Effector CD4-positive, alpha-beta T cell (primary cell): ENCODE data around the gene PLEKHH1.
"Not testable (repeated sequence)": the region's sequence is repeated elsewhere in the genome, so short reads cannot be mapped to it uniquely, and the experiment has no call there.

Source experiments
- DNase-seq: peaks from one replicate; pipeline ENCODE4 v3.0.0-alpha.2; 2020

The PLEKHH1 gene

DNA sequence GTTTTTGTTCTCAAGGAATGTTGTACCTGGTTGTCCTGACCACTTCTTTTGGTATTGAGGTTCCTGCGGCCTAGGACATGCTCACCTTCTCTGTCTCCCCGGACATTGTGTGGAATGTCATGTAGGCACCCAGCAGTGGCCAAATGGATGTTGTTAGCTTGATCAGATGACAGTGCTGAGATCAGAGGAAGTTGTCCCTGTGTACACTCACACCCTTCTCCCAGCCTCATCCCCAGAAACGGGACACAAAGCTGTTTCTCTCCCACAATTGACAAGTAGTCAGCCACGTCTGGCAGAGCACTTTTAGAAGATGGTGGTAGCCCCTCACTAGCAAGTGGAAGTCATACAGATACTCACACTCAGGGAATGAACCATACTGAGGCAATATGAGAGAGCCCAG lies 3.0 kb downstream of the PLEKHH1 start:
- DNase-seq: no peak

DNA sequence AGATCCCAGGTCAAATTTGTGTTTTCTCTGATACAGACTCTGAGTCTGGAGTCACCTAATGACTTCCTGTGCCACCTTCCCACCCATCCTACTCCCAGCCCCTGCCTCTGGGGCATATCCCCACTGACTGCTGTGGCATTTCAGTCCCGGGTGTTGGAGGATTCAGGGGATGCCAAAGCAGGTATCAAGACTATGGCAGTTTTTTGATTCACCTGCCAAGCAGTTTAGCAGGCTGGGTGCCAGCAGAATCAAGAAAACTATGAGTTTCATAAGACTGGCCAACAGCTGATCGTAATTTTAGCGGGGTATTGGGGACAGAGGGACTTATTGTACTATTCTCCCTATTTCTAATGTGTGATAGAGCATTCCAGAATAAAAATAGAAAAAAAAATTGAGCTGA lies 4.6 kb downstream of the PLEKHH1 start:
- no peak for DNase-seq

DNA sequence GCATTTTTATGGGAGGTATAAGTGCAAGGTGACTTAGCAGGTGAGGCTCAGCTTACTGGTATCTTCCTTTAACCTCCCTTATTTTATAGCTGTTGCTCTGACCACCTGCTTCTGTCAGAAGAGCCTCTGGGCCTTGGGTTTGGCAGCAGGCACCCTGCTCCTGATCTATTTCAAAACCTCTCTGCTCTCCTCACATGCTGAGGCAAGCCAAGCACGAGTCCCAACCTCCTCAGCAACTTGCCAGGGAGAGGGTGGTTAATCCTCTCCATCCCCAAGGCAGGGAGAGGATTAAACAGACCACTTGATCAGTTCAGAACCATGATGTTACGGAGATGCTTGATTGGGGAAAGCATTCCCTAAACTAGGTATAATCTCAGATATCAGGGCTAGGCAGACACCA lies 5.4 kb downstream of the PLEKHH1 start:
- DNase-seq: no peak

DNA sequence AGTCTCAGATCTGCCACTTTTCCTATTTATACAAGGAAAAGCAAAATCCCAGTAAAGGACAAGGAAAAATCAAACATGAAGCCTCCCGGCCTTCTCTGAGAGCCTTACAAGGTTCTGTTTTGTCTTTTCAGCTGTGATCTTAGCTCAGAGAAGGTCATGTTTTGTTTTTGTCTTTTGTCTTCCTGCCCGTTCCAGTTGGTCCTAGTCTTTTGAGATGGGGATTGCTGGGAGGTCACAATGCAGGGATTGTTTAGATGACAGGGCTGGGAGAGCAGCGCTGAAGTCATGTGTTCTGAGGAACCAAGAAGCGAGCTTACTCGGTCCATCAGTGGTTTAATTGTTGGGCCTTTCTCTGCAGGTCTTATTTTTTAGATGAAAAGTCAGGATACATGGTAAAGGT lies 6.0 kb downstream of the PLEKHH1 start:
- no peak for DNase-seq

DNA sequence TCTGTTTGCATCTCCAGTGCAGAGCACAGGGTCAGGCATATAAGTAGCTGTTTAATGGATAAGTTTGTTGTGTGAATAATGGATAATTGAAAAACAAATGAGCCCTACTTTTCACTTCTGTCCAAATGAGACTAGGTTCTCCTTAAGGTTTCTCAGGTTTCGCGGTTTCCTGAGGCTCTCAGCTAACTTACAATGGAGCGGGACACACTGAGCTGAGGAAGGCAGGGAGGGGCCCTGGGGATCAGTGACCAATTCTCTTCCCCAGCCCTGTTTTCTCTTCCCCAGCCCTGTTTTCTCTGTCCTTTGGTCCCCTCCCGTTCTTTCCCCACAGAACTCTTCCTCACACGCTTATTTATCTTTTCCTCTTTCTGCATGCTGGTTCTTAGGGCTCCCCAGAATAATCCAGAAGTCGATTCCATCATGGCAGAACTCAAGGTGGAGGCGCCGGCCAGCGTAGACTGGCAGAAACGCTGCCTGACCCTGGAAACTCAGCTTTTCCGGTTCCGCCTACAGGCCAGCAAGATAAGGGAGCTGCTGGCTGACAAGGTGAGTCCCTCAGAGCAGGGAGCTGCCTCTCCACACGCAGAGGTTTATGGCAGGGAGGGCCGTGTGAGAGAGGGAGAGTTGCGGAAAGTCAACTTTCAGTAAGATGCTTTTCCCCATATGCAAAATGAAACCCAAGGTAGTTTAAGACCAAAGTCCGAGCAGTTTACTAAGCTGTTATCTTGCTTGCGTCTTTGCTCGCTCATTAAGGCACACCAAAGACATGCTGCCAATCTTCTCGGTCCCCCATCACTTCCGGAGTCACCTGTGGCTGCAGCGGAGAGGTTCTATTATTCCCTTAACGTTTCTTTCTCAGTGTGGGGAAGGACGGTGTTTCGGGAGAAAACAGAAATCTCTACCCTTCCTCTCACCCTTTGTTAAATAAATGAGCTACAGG lies 8.6 kb downstream of the PLEKHH1 start:
- no peak for DNase-seq

DNA sequence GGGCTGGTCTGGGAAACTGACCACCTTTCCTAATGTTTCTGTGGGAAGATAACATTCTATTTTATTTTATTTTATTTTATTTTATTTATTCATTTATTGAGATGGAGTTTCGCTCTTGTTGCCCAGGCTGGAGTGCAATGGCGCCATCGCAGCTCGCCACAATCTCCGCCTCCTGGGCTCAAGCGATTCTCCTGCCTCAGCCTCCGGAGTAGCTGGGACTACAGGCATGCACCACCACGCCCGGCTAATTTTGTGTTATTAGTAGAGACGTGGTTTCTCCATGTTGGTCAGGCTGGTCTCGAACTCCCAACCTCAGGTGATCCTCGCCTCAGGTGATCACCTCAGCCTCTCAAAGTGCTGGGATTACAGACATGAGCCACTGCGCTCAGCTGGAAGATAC lies 9.5 kb downstream of the PLEKHH1 start:
- DNase-seq: not testable (repeated sequence)

DNA sequence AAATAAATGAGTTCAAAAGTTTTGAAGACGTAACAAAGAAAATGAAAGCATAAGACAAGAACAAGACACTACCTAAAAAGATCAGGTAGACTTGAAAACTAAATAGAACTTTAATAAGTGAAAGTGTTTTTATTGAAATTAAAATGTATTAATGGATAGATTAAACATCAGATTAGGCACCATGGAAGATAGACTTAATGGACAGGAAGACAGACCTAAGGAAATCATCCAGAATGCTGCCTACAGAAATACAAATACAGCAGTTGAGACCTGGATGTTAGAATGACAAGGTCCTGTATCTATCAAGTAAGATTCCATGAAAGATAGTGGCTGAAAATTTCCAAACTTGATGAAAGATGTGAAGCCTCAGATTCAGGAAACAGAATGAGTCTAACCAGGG lies 11.5 kb downstream of the PLEKHH1 start:
- DNase-seq: no peak

DNA sequence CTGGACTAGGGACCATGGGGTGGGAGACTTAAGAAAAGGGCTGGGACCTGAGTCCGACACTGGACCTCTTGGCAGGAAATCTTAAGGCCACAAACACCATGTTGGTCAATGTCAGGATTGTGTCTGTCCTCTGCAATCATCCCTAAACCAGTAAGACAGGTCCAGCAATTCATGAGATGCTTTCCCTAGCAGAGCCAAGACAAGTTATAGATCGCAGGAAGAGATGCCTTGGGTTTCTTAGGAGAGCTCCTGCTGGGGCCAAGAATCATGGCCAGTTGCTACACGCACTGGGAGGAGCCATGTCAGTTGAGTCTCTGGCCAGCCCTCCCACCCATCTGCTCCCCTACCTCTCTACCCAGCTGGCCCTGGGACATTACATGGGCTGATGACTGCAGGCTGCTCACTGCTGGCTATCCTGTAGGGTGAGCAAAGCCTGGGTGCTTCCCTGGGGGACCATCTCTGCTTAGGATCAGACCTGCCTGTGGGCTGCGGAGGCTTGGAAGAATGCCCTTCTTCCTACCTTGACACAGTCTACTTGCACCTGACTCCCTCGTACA lies 14.2 kb downstream of the PLEKHH1 start:
- no peak for DNase-seq

DNA sequence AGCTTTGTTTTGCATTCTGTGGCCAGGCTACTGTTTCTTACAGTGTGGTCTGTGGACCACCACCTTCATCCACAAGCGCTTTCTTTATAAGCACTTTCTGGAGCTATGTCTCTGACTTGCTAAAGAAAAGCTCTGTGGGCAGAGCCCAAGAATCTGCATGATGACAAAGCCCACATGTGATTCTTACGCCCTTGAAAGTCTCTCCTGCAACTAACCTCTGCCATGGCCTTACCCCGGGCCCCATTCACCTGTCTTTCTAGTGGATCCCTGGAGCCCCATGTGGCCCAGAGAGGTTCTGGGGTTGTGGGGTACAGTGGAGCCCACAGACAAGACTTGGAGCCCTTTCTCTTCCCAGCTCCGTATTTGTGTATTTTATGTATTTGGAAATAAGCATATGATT lies 16.6 kb downstream of the PLEKHH1 start:
- no peak for DNase-seq

DNA sequence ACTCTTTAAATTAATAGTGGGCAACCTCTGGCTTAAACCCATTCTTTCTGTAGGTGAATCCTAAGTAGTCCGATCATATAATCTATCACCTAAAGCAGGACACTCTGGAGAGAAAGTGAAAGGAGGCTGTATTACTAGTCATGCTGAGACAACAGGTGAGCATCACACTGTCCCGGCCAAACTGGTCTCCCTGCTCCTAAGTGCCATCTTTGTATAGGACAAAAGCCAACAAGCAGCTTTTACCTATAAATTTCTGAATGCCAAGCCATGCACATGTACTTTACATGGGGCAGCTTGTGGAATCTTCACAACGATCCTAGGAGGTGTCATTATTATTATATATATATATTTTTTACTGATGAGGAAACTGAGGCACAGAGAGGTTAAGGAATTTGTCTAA lies 18.0 kb downstream of the PLEKHH1 start:
- DNase-seq: no peak

DNA sequence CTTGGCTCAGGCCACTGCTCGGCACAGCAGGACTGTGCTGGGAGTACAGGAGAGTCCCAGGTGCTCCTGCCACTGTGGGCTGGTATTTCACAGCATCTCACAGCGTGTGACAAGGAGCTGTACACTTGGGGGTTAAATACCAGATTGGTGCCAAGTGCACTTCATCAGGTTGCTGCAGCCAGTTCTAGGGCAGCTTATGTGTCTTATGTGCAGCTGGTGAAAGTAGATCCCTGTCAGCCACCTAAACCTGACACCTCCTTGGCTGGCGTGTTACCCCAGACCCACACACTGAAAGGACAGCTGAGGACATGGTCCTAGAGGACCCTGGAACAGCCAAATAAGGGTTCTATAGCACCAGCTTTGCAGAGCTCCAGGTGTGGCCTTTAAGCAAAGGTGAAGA lies 18.9 kb downstream of the PLEKHH1 start:
- DNase-seq: no peak

DNA sequence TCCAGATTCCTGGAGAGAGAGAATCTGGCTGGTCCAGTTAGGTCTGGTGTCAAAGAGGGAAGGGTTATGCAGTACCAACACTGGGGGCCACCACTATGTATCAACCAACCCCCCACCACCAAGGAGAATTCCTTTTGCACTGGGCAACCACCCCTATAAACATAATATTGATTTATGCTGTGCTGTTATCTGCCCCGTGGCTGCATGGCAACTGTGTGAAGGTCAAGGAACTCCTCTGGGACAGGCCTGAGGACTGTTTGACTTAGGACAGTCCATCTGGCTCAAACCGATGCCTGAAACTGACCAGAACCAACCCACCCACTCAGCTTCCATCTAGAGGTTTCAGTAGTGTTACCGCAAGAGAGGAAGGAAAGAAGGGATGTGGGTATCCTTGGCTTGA lies 20.5 kb downstream of the PLEKHH1 start:
- no peak for DNase-seq

DNA sequence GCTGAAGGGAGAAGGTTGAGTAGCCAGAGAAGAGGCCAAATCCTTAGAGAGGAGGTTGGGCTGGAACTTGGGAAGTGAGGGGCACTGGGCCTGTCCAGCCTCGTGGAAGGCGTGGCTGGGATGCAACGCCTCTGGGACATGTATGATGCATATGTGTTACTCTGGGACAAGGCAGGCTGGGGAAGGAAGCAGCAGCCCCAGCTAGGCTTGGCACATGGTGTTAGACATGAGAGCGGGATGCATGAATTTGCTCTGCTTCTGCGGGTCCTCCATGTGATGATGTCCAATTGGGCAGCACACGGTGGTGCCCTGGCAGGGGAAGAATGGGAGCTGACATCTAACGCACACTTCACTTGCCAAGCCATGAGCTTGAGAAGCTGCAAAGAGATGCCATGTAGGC lies 21.3 kb downstream of the PLEKHH1 start:
- DNase-seq: no peak

DNA sequence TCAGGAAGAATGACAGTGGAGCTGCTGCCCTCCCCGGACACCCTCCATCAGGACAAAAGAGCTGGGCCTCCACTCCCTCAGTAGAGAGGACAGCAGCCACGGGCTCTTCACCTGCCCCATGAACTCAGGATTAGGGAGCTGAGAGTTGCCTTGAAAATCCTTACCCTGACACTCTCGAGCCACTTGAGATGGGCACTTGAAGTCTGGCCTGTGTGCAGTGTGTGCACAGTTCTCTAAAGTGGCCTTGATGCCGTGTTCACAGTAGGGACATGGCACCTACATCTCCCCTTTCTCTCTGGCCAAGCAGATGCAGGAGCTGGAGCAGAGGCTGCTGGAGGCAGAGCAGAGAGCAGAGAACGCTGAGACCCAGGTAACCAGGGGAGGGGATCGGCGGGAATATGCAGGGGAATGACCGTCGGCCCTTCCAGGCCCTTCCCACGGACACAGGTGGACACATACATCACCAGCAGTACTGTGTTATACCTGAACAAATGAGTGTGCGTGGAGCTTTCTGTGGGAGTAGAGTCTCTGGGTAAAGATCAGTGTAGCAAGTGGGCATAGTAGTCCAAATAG lies 22.5 kb downstream of the PLEKHH1 start:
- DNase-seq: no peak

DNA sequence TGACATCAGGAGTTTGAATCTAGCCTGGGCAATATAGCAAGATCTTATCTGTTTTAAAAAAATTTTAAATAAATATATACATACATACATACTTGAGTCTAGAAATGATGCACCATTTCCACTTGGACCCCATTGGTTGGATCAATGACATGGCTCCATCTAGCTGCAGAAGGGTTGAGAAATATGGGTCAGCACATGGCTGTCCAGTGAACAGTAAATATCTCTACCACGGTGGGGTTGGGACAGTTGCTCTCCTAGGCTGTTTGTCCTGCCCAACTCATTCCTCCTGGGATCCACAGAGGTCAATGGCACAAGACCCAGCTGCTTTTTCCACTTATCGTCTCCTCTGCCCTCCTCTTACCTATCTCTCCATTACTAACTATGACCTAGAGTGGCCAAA lies 23.6 kb downstream of the PLEKHH1 start:
- no peak for DNase-seq

DNA sequence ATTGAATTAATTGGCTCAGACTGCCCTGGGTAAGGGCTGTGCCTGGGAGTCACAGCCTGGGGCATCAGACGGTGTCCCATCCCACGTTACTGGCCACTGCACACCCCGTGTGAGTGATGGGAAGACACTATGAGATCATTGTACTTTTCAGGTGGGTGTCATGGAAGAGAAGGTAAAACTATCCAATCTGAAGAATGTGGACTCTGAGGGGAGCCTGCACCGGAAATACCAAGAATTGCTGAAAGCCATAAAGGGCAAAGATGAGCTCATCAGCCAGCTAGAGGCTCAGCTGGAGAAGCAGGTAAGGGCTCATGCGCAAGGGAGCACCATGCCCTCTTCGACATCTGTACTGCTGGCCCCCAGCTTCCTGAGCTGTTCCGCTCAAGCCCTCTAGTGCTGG lies 24.0 kb downstream of the PLEKHH1 start:
- no peak for DNase-seq

DNA sequence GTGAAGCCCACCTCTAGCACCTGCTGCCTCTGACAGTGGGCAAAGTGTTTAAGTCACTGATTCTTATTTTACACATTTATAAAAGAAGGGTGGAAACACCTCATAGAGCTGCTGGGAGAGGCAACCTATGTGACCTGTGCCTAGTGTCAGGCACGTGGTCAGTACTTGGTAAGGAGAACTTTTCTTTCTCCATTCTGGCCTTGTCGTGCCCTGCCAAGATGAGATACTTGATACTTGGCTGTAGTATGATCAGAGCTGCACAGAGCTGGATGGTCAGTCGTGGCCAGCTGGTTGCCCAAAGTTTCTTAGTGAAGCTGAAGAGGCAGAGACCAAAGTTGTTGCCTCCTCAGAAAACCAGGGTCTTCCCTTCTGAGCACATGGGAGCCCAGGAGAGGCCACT lies 24.6 kb downstream of the PLEKHH1 start:
- DNase-seq: no peak

DNA sequence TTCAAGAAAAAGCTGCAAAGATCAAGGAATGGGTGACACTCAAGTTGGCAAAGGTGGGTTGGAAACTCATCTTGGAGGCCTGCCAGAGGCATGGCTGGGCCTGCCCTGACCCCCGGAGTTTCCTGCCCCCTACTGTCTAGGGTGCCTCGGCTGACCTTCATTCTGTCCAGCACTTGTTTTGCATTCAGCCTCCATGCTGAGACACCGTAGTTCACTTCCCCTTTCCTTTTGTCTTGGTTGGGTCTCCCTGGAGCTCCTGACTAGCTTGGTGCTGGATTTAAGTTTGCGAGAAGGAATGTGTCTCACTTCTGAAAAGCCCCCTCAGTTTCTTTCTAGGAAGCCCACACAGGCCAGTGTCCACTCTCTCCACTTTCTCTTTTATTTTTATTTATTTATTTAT lies 26.5 kb downstream of the PLEKHH1 start:
- DNase-seq: no peak

DNA sequence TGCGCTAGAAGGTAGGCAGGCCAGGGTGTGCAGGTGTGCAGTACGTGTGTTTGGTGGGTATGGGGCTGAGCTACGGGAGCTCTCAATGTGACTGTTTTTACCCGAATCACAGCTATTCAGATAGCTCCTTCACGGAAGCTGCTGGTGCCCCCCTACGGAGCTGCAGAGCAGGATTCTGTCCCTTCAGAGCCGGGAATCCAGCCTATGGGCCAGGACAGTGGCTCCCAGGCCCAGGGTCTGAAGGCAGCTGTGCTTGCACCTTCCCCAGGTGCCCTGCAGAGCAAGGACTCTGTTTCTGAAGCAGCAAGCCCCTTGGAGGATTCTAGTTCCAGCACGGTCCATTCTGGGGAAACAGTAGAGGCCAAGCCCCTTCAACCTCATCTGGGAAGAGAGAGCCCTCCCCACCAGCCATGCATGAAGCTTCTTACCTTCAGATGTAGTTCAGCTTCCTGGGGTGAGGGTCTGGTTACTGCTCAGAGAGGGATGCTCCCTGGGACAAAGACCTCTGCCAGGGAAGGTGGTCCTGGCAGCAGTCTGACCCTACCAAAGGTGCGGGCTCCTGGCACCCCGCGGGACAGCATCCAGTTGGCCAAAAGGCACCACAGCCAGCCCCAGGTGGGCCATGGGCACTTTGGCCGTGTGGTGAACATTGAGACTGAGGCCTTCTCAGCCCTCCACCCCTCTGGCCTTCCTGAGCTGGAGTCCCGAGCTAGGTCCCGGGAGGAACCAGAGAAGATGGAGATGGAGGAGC lies 29.1 kb downstream of the PLEKHH1 start:
- no peak for DNase-seq

DNA sequence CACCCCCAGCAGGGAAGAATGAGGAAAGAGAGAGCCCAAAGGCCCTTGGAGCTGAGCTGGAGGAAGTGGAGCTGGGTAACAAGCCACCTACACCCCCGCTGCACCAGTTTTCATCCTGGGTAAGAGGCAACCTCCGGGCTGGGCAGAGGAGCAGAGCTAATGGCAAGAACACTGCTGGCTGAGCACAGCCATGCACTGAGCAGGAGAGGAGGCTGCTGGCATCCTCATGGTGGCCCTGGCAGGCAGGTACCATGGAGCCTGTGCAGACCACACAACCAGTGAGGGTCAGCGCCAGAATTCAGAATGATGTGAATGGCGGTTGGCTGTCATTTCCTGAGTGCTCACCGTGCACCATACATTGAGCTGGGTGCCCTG lies 29.7 kb downstream of the PLEKHH1 start:
- no peak for DNase-seq

DNA sequence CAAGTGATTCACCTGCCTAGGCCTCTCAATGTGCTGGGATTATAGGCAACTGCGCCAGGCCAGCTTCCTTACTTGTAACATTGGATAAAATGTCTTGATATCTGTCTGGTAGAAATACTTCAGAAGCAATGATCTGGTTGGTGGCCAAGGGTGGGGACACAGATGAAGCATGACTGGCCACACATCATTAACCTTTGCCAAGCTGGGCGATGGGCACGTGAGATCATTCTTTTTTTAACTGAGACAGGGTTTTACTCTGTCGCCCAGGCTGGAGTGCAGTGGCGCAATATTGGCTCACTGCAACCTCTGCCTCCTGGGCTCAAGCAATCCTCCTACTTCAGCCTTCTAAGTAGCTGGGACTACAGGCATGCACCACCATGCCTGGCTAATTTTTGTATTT lies 31.1 kb downstream of the PLEKHH1 start:
- no peak for DNase-seq

DNA sequence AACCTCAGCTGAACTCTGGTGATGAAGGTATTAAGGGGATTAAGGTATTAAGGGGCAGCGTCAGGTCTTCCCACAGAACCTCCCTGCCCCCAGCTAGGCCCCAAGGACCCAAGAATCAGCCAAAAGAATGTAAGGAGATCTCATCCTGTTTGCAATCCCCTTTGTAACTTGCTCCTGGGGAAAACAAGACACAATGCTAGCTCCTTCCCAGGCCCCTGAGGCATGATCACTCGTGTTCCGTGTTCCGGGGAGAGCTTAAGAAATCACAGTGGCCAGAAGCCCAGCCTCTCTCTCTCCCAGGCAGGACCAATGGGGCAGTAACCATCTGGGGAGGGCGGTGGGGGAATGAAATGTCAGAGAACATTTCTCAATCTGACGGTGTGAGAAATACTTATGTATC lies 33.8 kb downstream of the PLEKHH1 start:
- no peak for DNase-seq

DNA sequence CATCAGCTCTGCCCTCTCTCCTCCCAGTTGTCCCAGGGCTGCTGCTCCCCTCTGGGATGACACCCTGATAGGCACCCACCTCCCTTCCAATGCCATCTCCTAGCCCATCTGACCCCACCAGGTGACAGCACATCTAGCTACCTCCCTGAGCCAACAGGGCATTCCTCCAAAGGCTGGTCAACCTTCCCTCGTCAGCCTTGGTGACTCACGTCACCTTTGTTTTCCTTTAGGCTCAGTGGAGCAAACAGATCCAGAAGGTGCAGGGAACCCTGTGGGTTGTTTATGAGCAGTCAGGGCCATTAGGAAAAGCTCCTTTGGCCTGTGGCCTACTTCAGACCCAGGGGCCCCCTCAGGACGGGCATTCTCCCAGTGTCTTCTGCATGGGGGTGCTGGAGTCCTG lies 34.6 kb downstream of the PLEKHH1 start:
- no peak for DNase-seq
